Activated T-cell treated with anti-CD3 and anti-CD28 coated beads for 48 hours (primary cell): ENCODE results near the gene ALDH16A1.

Experiments
- DNase-seq: peaks from one replicate; pipeline ENCODE4 v3.0.0-alpha.2; 2020; ENCODE audit warnings: low read depth

The ALDH16A1 gene

GRCh38 chr19:49453013-49453756 lies at the start of gene ALDH16A1:
TSS of gene ALDH16A1 (plus strand) at chr19:49453225. CDS start at chr19:49453332, 107 bp downstream.
- DNase-seq: peak; percentile 98

- DNase-seq: no peak
Measured at GRCh38 chr19:49403404-49404187, 49.4 kb upstream of the ALDH16A1 start.

GRCh38 chr19:49407079-49407478 lies 45.9 kb upstream of the ALDH16A1 start:
- DNase-seq: no peak

- DNase-seq: no peak
Measured at GRCh38 chr19:49407482-49408015, 45.5 kb upstream of the ALDH16A1 start.

- DNase-seq: no peak
Measured at GRCh38 chr19:49408816-49409440, 44.1 kb upstream of the ALDH16A1 start.

- DNase-seq: no peak
Measured at GRCh38 chr19:49409441-49410029, 43.5 kb upstream of the ALDH16A1 start.

- DNase-seq: no peak
Measured at GRCh38 chr19:49411681-49412326, 41.2 kb upstream of the ALDH16A1 start.

- no peak for DNase-seq
Measured at GRCh38 chr19:49413348-49413747, 39.7 kb upstream of the ALDH16A1 start.

GRCh38 chr19:49414256-49414655 lies 38.8 kb upstream of the ALDH16A1 start:
- DNase-seq: no peak

GRCh38 chr19:49415102-49415809 lies 37.8 kb upstream of the ALDH16A1 start:
- DNase-seq: no peak

- no peak for DNase-seq
Measured at GRCh38 chr19:49415810-49416200, 37.2 kb upstream of the ALDH16A1 start.

GRCh38 chr19:49417088-49417487 lies 35.9 kb upstream of the ALDH16A1 start:
- no peak for DNase-seq

- no peak for DNase-seq
Measured at GRCh38 chr19:49418511-49418910, 34.5 kb upstream of the ALDH16A1 start.

GRCh38 chr19:49419173-49419572 lies 33.9 kb upstream of the ALDH16A1 start:
- no peak for DNase-seq

- DNase-seq: no peak
Measured at GRCh38 chr19:49420227-49420626, 32.8 kb upstream of the ALDH16A1 start.

GRCh38 chr19:49421039-49421877 lies 31.8 kb upstream of the ALDH16A1 start:
- peak; percentile 54 for DNase-seq

GRCh38 chr19:49421878-49422202 lies 31.2 kb upstream of the ALDH16A1 start:
- DNase-seq: no peak

GRCh38 chr19:49422407-49423070 lies 30.5 kb upstream of the ALDH16A1 start:
- peak; percentile 55 for DNase-seq

GRCh38 chr19:49423071-49423984 lies 29.7 kb upstream of the ALDH16A1 start, which contains the start of gene PTH2:
TSS of gene PTH2 (minus strand) at chr19:49423441. CDS start at chr19:49423339, 102 bp downstream.
- no peak for DNase-seq
